Tibial artery (tissue), 4 donors: ENCODE results near the gene EHHADH.

Source experiments
- DNase-seq, 2 donors: peaks; one replicate each; pipeline ENCODE4 v3.0.0-alpha.2; 2019
- H3K27ac ChIP-seq, 2 donors: fragments of 200-600 bp; sonication (generic) in 1 of 2; 1 replicate in 1 of 2; 2 replicates in 1 of 2; pipeline ENCODE4 v1.5.1; 2018 to 2019; ENCODE audit warnings: mild to moderate bottlenecking in 1 of 2
- H3K27me3 ChIP-seq, 2 donors: fragments of 200-600 bp; sonication (generic) in 1 of 2; one replicate each; pipeline versions ENCODE4 v1.5.1 to v1.6.0; 2016 to 2019
- H3K36me3 ChIP-seq, 3 donors: fragments of 200-600 bp; sonication (generic) in 2 of 3; one replicate each; pipeline ENCODE4 v1.5.1; 2016 to 2019; ENCODE audit warnings: mild to moderate bottlenecking in 2 of 3
- H3K4me1 ChIP-seq, 4 donors: fragments of 200-600 bp; sonication (generic) in 2 of 4; 1 replicate in 3 of 4; 2 replicates in 1 of 4; pipeline ENCODE4 v1.5.1; 2016 to 2019
- H3K4me3 ChIP-seq, 2 donors: fragments of 200-600 bp; sonication (generic) in 1 of 2; 1 replicate in 1 of 2; 2 replicates in 1 of 2; pipeline ENCODE4 v1.5.1; 2018 to 2019; ENCODE audit warnings: mild to moderate bottlenecking in 2 of 2
- H3K9me3 ChIP-seq, 3 donors: fragments of 200-600 bp; sonication (generic) in 1 of 3; one replicate each; pipeline ENCODE4 v1.5.1; 2016 to 2019
- intact Hi-C: fragments of 100-400 bp; cut with DNase I; formaldehyde crosslinking; loops from one replicate; pipeline ENCODE4 v1.15.0; 2023; ENCODE audit warnings: low total_unique reads
- TF ChIP-seq, protein P1 (sequence below), 2 experiments: fragments of 200-600 bp in 1 of 2; fragments of 450-650 bp in 1 of 2; IDR thresholded peaks; one replicate each; pipeline ENCODE4 v1.5.1; 2017 to 2019; ENCODE audit warnings: antibody characterized with exemption in 2 of 2, mild to moderate bottlenecking in 1 of 2, moderate library complexity in 1 of 2

The EHHADH gene

GRCh38 chr3:185172086-185173049, 81.5 kb downstream of the EHHADH start:
- H3K27ac ChIP-seq = no peak overlapping the region
- no peaks in the 10 kb centered on the region for H3K4me1 ChIP-seq
- no peaks in the 10 kb centered on the region for H3K27me3 ChIP-seq
- no peaks in the 10 kb centered on the region for H3K9me3 ChIP-seq
- DNase-seq = no peak
- TF ChIP-seq, protein P1, sequence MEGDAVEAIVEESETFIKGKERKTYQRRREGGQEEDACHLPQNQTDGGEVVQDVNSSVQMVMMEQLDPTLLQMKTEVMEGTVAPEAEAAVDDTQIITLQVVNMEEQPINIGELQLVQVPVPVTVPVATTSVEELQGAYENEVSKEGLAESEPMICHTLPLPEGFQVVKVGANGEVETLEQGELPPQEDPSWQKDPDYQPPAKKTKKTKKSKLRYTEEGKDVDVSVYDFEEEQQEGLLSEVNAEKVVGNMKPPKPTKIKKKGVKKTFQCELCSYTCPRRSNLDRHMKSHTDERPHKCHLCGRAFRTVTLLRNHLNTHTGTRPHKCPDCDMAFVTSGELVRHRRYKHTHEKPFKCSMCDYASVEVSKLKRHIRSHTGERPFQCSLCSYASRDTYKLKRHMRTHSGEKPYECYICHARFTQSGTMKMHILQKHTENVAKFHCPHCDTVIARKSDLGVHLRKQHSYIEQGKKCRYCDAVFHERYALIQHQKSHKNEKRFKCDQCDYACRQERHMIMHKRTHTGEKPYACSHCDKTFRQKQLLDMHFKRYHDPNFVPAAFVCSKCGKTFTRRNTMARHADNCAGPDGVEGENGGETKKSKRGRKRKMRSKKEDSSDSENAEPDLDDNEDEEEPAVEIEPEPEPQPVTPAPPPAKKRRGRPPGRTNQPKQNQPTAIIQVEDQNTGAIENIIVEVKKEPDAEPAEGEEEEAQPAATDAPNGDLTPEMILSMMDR (IDR thresholded peaks at IDR 0.05) = no peak
- H3K36me3 ChIP-seq = no peaks in the 10 kb centered on the region
- intact Hi-C loops = no loop called here
- H3K4me3 ChIP-seq = no peak overlapping the region

GRCh38 chr3:185164428-185165217, 89.2 kb downstream of the EHHADH start:
- Histone ChIP-seq H3K27me3 (no peaks in the 10 kb centered on the region), H3K9me3 (no peaks in the 10 kb centered on the region), H3K4me1 (no peaks in the 10 kb centered on the region), H3K27ac (no peak overlapping the region), H3K36me3 (no peaks in the 10 kb centered on the region), H3K4me3 (no peak overlapping the region)
- TF ChIP-seq, protein P1 (IDR thresholded peaks at IDR 0.05) = no peak
- no peak for DNase-seq
- intact Hi-C loops = no loop called here

- intact Hi-C loops = no loop called here
- no peak overlapping the region for H3K4me3 ChIP-seq
- DNase-seq = no peak
Measured at GRCh38 chr3:185162634-185163033, 91.2 kb downstream of the EHHADH start.

GRCh38 chr3:185161761-185162160, 92.1 kb downstream of the EHHADH start:
- intact Hi-C loops = no loop called here
- no peak for DNase-seq
- no peak overlapping the region for H3K4me3 ChIP-seq
- H3K9me3 ChIP-seq = no peaks in the 10 kb centered on the region
- TF ChIP-seq, protein P1 (IDR thresholded peaks at IDR 0.05) = no peak
- no peaks in the 10 kb centered on the region for H3K4me1 ChIP-seq
- no peaks in the 10 kb centered on the region for H3K36me3 ChIP-seq
- peaks cover 0 to 3% of the 10 kb centered on the region in 2 donors for H3K27me3 ChIP-seq
- no peak overlapping the region for H3K27ac ChIP-seq

More at GRCh38 chr3:185162634-185163033, 91.2 kb downstream of the EHHADH start:
- H3K27me3 ChIP-seq = peaks cover 0 to 3% of the 10 kb centered on the region in 2 donors
- H3K36me3 ChIP-seq = no peaks in the 10 kb centered on the region
- H3K9me3 ChIP-seq = no peaks in the 10 kb centered on the region
- TF ChIP-seq, protein P1 (IDR thresholded peaks at IDR 0.05) = no peak
- no peaks in the 10 kb centered on the region for H3K4me1 ChIP-seq
- no peak overlapping the region for H3K27ac ChIP-seq

DNA sequence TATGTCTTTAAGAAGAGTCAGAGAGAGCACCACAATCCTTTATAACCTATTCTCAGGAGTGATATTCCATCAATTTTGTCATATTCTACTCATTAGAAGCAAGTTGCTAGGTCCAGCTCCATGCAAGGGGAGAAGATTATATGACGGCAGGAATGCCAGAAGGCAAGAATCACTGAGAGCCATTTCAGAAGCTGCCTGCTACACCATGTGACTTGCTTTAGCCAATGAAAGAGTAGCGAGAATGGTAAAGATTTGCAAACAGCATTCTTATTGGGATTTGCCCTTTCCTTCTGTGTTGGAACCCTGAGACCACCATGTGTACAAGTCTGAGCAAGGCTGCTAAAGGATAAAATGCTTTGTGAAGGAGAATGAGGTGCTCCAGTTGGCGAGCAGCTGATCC, 96.5 kb downstream of the EHHADH start:
- peaks cover 0 to 14% (median 8%) of the 10 kb centered on the region in 4 donors for H3K4me1 ChIP-seq
- intact Hi-C loops = no loop called here

More for the DNA sequence above, 96.5 kb downstream of the EHHADH start:
- TF ChIP-seq, protein P1 (IDR thresholded peaks at IDR 0.05) = no peak
- Histone ChIP-seq H3K9me3 (no peaks in the 10 kb centered on the region), H3K27ac (no peak overlapping the region), H3K36me3 (no peaks in the 10 kb centered on the region), H3K27me3 (peaks cover 0 to 3% of the 10 kb centered on the region in 2 donors), H3K4me3 (no peak overlapping the region)
- DNase-seq = no peak
